CD8-positive, alpha-beta memory T cell (primary cell): ENCODE data around the gene NHLRC1. TPM values are rescaled to one million over a fixed set of nuclear protein-coding genes. Genes with fewer than 3 reads are reported as not detected.

Experiments used
- CTCF ChIA-PET: fragments of 350-600 bp; sonication (Branson Sonifier 250); formaldehyde crosslinking; loops from one replicate; lab custom pipeline; 2021; ENCODE audit warnings: antibody characterized with exemption; lab: Charles Lee
- POLR2A ChIA-PET: fragments of 350-600 bp; sonication (Branson Sonifier 250); formaldehyde crosslinking; loops from one replicate; lab custom pipeline; 2021; ENCODE audit warnings: antibody characterized with exemption; lab: Charles Lee
- DNase-seq, 5 donors: peaks; one replicate each; pipeline versions ENCODE4 v3.0.0 to v3.0.0-alpha.2; 2020 to 2022; ENCODE audit warnings: mixed read lengths in 1 of 5
- H3K27ac ChIP-seq: one replicate; pipeline ENCODE4 v1.7.0; 2013; ENCODE audit warnings: low read depth, mild to moderate bottlenecking, low read length, moderate library complexity
- H3K27me3 ChIP-seq: 2 replicates; pipeline ENCODE4 v1.7.0; 2013; ENCODE audit warnings: low read length, mild to moderate bottlenecking; ENCODE audit not compliant: insufficient read depth, poor library complexity, severe bottlenecking
- H3K36me3 ChIP-seq: 2 replicates; pipeline ENCODE4 v1.7.0; 2013; ENCODE audit warnings: mild to moderate bottlenecking, low read length, moderate library complexity; ENCODE audit not compliant: insufficient read depth
- H3K4me1 ChIP-seq: 2 replicates; pipeline ENCODE4 v1.7.0; 2013; ENCODE audit warnings: mild to moderate bottlenecking, low read length, moderate library complexity; ENCODE audit not compliant: insufficient read depth
- H3K4me3 ChIP-seq: 2 replicates; pipeline ENCODE4 v1.7.0; 2013; ENCODE audit warnings: mild to moderate bottlenecking, low read length
- H3K9me3 ChIP-seq: 2 replicates; pipeline ENCODE4 v1.7.0; 2013; ENCODE audit warnings: mild to moderate bottlenecking, low read length
- H3K27ac Mint-ChIP-seq, 8 donors: one replicate each; pipeline ENCODE4 v1.8.0; 2020 to 2021; ENCODE audit warnings: mixed read lengths in 8 of 8, mild to moderate bottlenecking in 6 of 8, inconsistent platforms in 3 of 8, moderate library complexity in 3 of 8
- H3K27me3 Mint-ChIP-seq, 2 donors: one replicate each; pipeline ENCODE4 v1.8.0; 2020 to 2021; ENCODE audit warnings: mixed read lengths in 2 of 2, mild to moderate bottlenecking in 1 of 2, moderate library complexity in 1 of 2
- H3K36me3 Mint-ChIP-seq, 3 donors: one replicate each; pipeline ENCODE4 v1.8.0; 2020 to 2021; ENCODE audit warnings: mixed read lengths in 3 of 3, inconsistent platforms in 1 of 3, mild to moderate bottlenecking in 1 of 3
- H3K4me1 Mint-ChIP-seq, 3 donors: one replicate each; pipeline ENCODE4 v1.8.0; 2020 to 2021; ENCODE audit warnings: mixed read lengths in 3 of 3, inconsistent platforms in 1 of 3, mild to moderate bottlenecking in 1 of 3
- H3K4me3 Mint-ChIP-seq, 7 donors: one replicate each; pipeline ENCODE4 v1.8.0; 2020 to 2021; ENCODE audit warnings: mixed read lengths in 7 of 7, mild to moderate bottlenecking in 6 of 7, moderate library complexity in 4 of 7, inconsistent platforms in 2 of 7
- H3K9me3 Mint-ChIP-seq, 5 donors: one replicate each; pipeline ENCODE4 v1.8.0; 2020 to 2022; ENCODE audit warnings: mixed read lengths in 5 of 5, mild to moderate bottlenecking in 3 of 5, moderate library complexity in 2 of 5, inconsistent platforms in 1 of 5
- polyA plus RNA-seq: library from polyadenylated mRNA; unstranded; fragments of 300-500 nt; fragmentation: Illumina TruSeq; gene quantifications from one replicate; pipeline ENCODE4 v1.2.3, GENCODE V29; 2021
- total RNA-seq, 2 experiments: library from RNA; stranded (reverse); gene quantifications; one replicate each; pipeline ENCODE4 v1.2.3, GENCODE V29; 2021

Gene NHLRC1
- total and polyA plus RNA-seq, 3 experiments from 2014 or later, result 0.24 to 0.81 (median 0.29) TPM

DNA sequence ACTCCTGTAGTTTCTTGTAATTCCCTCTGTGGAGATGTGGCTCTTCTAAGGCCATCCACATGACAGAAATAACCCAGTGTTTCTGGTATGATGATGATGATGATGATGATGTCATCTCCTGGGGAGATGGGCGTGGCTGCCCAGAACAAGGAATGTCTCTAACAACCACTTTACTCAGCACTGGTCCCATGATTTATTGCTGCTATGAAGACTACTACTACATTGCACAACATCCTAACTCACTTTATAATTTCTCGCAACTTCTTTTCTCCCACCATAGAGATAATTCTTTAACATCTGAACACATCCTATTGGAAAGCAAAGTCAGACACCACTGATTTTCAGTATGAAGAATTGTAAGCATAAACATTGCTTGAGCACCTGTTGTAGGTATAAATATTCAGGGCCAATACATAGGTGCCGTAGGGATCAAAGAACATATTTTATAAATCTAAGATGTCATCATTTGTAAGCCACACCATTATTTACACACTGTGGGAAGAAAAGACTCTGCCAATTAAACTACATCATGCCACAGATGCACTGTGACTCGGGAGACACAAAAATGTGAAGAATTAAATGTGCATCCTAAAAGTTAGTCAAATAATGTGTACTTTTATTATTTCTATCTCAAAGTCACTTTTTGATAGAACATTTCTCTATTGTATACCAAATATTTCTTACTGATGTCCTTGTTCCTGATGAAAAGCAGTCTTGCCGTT lies 26.0 kb upstream of the NHLRC1 start:
- Histone ChIP-seq H3K4me3 (no peak overlapping the region), H3K9me3 (no peaks in the 10 kb centered on the region), H3K4me1 (peaks cover 9% of the 10 kb centered on the region), H3K27me3 (no peaks in the 10 kb centered on the region), H3K36me3 (peaks cover 5% of the 10 kb centered on the region), H3K27ac (no peak overlapping the region)
- Mint-ChIP-seq H3K9me3 (no peaks in the 10 kb centered on the region), H3K27me3 (no peaks in the 10 kb centered on the region), H3K4me1 (peaks cover 12 to 20% (median 18%) of the 10 kb centered on the region in 3 donors), H3K27ac (no peak overlapping the region), H3K36me3 (peaks cover 17 to 41% (median 18%) of the 10 kb centered on the region in 3 donors), H3K4me3 (no peak overlapping the region)
- DNase-seq, result no peak
- CTCF ChIA-PET, result no interaction called here
- POLR2A ChIA-PET, result no interaction called here

DNA sequence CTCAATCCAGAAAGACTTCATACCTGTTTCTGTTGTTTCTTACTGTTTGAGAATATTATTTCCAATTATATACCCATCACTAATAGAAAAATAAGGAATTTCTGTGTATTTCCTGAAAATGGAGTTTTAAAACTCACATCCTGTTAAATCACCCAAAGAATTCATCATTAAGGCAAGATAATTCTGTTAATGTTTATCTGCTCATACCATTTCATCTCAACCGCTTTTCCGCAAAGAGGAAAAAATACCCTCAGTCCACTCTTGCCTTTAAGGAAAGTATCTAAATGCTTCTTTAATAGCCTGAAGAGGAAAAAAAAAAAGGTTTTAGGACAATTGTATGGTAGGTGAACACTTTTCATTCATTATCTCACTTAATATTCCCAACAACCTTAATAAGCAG lies 25.1 kb upstream of the NHLRC1 start:
- no peak for DNase-seq
- Histone ChIP-seq H3K4me3 (no peak overlapping the region), H3K27me3 (no peaks in the 10 kb centered on the region), H3K4me1 (peaks cover under 1% of the 10 kb centered on the region), H3K27ac (no peak overlapping the region), H3K36me3 (peaks cover 12% of the 10 kb centered on the region), H3K9me3 (no peaks in the 10 kb centered on the region)
- Mint-ChIP-seq H3K36me3 (peaks cover 23 to 49% (median 23%) of the 10 kb centered on the region in 3 donors), H3K4me3 (no peak overlapping the region), H3K9me3 (no peaks in the 10 kb centered on the region), H3K27ac (no peak overlapping the region), H3K4me1 (peaks cover 5 to 12% (median 10%) of the 10 kb centered on the region in 3 donors), H3K27me3 (no peaks in the 10 kb centered on the region)
- ChIA-PET POLR2A (interaction anchor here (0.7 kb wide), 1 partner anchor 354 kb away, joined by 3 read pairs; no protein-coding TSS in a partner anchor), CTCF (no interaction called here)

DNA sequence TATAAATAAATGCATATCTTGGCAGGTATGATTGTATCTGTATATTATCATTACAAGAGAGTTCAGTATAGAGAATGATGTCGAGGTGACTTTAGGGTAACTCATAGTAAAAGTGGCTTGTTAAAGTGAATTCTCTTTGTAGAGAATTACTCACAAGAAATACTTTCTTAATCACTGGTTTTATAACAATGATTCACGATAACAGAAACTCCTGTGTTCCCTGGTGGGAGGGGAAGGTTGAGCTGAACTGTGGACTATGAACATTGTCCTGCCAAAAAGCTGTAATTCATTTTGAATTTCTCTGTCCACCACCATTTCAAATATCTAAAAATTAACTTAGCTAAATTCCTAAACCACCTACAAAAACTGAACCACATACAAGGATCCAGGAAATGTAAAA lies 24.7 kb upstream of the NHLRC1 start:
- H3K36me3 Mint-ChIP-seq, result peaks cover 26 to 54% (median 28%) of the 10 kb centered on the region in 3 donors
- Histone ChIP-seq H3K27ac (no peak overlapping the region), H3K4me3 (no peak overlapping the region), H3K9me3 (no peaks in the 10 kb centered on the region), H3K36me3 (peaks cover 14% of the 10 kb centered on the region), H3K27me3 (no peaks in the 10 kb centered on the region), H3K4me1 (no peaks in the 10 kb centered on the region)
- H3K4me1 Mint-ChIP-seq, result peaks cover 3 to 8% (median 6%) of the 10 kb centered on the region in 3 donors
- H3K4me3 Mint-ChIP-seq, result no peak overlapping the region
- H3K9me3 Mint-ChIP-seq, result no peaks in the 10 kb centered on the region
- H3K27me3 Mint-ChIP-seq, result no peaks in the 10 kb centered on the region
- POLR2A ChIA-PET, result interaction anchor here (0.7 kb wide), 1 partner anchor 353 kb away, joined by 3 read pairs; no protein-coding TSS in a partner anchor
- CTCF ChIA-PET, result no interaction called here
- no peak for DNase-seq
- no peak overlapping the region for H3K27ac Mint-ChIP-seq

DNA sequence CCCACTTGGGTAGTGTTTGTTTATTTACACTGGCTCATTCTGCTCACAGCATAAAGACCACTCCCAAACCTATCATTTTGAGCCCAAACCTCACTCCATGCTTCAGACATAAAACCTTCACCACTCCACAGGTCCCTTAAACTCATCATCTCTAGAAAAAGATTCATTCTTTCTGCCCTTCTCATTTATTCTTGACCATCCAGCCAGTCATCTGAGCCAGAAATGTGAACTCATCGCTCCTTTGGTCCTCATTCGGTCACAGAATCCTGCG lies 20.0 kb upstream of the NHLRC1 start:
- no peaks in the 10 kb centered on the region for H3K4me1 Mint-ChIP-seq
- peaks cover 27 to 79% (median 30%) of the 10 kb centered on the region in 3 donors for H3K36me3 Mint-ChIP-seq
- H3K4me3 Mint-ChIP-seq, result no peak overlapping the region
- Histone ChIP-seq H3K9me3 (no peaks in the 10 kb centered on the region), H3K4me3 (no peak overlapping the region), H3K27ac (no peak overlapping the region), H3K4me1 (no peaks in the 10 kb centered on the region), H3K27me3 (no peaks in the 10 kb centered on the region), H3K36me3 (peaks cover 14% of the 10 kb centered on the region)
- peak overlapping the region in 1 of 8 donors; percentile 37 for H3K27ac Mint-ChIP-seq
- ChIA-PET POLR2A (no interaction called here), CTCF (no interaction called here)
- H3K9me3 Mint-ChIP-seq, result no peaks in the 10 kb centered on the region
- no peak for DNase-seq
- H3K27me3 Mint-ChIP-seq, result no peaks in the 10 kb centered on the region

DNA sequence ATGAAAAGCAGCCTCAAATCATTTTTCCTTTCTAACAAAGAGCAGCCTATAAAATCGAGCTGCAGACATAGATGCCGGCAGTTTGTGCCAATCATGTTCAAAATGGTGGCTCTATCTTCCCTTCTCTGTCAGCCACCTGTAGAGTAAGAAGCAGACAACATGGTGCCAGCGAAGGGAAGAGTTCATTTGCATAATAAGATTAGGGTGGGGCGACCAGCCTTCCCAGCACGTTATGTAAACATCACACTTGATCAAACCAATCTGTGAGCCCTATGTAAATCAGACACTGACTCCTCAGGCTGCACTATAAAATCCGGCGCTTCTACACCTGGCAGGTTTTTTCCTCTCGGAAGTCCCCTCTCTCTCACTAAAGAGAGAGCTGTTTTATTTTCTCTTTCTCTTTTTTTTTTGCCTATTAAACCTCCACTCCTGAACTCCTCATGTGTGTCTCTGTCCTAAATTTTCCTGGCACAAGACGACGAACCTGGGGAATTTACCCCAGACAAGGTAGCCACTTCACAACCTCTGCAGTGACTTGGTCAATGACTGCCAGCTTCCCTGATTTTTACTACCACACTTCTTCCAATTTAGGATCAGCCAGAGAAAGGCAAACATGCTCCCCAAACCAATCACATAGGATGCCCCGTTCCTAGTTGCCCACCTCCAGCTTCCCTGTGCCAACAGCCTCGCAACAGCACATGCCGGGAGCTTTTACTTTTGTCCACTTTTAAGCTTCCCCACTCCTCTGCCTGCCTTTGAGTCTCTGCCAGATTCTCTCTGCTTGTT lies 19.5 kb upstream of the NHLRC1 start:
- Mint-ChIP-seq H3K4me1 (no peaks in the 10 kb centered on the region), H3K27ac (peak overlapping the region in 2 of 8 donors; percentile 36 to 37)
- POLR2A ChIA-PET, result no interaction called here

DNA sequence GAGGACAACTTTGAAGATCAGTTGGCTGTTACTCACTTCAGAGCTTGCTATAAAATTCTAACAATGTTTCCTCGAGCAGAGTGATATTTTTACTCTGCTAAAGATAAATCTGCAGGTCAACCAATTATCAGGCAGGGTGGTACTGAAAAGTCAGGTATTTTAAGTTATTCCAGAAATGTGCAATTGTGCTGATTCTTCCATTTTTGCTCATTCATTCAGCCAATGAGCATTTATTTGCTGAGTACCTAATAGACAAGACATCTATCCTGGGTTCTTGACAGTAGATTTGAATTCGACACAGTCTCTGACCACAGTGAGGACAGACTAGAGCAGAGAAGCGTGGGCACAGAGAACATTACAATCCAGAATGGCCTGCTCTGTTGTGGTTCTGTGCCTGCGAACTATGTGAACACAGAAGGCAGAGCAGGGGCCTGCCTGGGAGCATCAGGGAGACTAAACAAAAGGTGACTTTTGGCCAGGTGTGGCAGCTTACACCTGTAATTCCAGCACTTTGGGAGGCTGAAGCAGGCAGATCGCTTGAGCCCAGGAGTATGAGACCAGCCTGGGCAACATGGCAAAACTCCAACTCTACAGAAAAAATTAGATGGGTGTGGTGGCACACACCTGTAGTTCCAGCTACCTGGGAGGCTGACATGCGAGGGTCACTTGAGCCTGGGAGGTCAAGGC lies 17.6 kb upstream of the NHLRC1 start:
- H3K4me1 Mint-ChIP-seq, result peaks cover 0 to 4% (median 3%) of the 10 kb centered on the region in 3 donors
- ChIA-PET CTCF (no interaction called here), POLR2A (no interaction called here)
- H3K4me3 Mint-ChIP-seq, result no peak overlapping the region
- H3K4me1 ChIP-seq, result no peaks in the 10 kb centered on the region
- H3K27me3 Mint-ChIP-seq, result no peaks in the 10 kb centered on the region
- peaks cover 20 to 80% (median 33%) of the 10 kb centered on the region in 3 donors for H3K36me3 Mint-ChIP-seq
- H3K27ac ChIP-seq, result no peak overlapping the region
- no peaks in the 10 kb centered on the region for H3K9me3 Mint-ChIP-seq
- H3K9me3 ChIP-seq, result no peaks in the 10 kb centered on the region
- peaks cover 11% of the 10 kb centered on the region for H3K36me3 ChIP-seq
- no peaks in the 10 kb centered on the region for H3K27me3 ChIP-seq
- H3K27ac Mint-ChIP-seq, result no peak overlapping the region
- DNase-seq, result no peak
- no peak overlapping the region for H3K4me3 ChIP-seq

More for the DNA sequence above, 19.5 kb upstream of the NHLRC1 start:
- no peak overlapping the region for H3K4me3 ChIP-seq
- H3K9me3 ChIP-seq, result no peaks in the 10 kb centered on the region
- H3K9me3 Mint-ChIP-seq, result no peaks in the 10 kb centered on the region
- no peaks in the 10 kb centered on the region for H3K27me3 Mint-ChIP-seq
- H3K36me3 ChIP-seq, result peaks cover 14% of the 10 kb centered on the region
- H3K36me3 Mint-ChIP-seq, result peaks cover 21 to 79% (median 29%) of the 10 kb centered on the region in 3 donors
- no peak for DNase-seq
- CTCF ChIA-PET, result no interaction called here
- H3K27me3 ChIP-seq, result no peaks in the 10 kb centered on the region
- no peaks in the 10 kb centered on the region for H3K4me1 ChIP-seq
- no peak overlapping the region for H3K27ac ChIP-seq
- no peak overlapping the region for H3K4me3 Mint-ChIP-seq

DNA sequence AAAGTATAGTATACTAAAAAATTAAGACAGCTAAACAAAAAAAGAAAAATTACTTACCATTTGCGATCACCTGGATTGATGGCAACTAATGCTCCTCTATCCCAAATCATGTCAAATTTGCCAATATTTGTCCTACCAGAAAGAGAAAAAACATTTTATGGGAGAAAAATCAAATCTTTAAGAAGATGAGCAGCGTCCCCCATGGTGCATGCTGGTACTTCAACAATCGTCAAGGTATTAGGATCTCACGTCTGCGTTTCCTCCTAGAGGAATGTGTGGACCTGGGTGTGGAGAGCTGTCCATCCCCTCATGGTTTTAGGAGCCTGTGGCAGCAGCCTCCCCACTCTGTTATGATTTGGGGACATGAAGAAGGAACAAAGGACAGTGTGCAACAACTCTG lies 16.4 kb upstream of the NHLRC1 start:
- ChIA-PET CTCF (interaction anchor here (1.1 kb wide), 1 partner anchor 11 kb away, joined by 3 read pairs; no protein-coding TSS in a partner anchor), POLR2A (no interaction called here)
- DNase-seq, result no peak
- peaks cover 20 to 87% (median 36%) of the 10 kb centered on the region in 3 donors for H3K36me3 Mint-ChIP-seq
- H3K27me3 Mint-ChIP-seq, result no peaks in the 10 kb centered on the region
- H3K9me3 Mint-ChIP-seq, result no peaks in the 10 kb centered on the region
- Histone ChIP-seq H3K27ac (no peak overlapping the region), H3K4me1 (no peaks in the 10 kb centered on the region), H3K9me3 (no peaks in the 10 kb centered on the region), H3K27me3 (no peaks in the 10 kb centered on the region), H3K4me3 (no peak overlapping the region), H3K36me3 (peaks cover 10% of the 10 kb centered on the region)
- no peak overlapping the region for H3K27ac Mint-ChIP-seq
- H3K4me1 Mint-ChIP-seq, result peaks cover 0 to 8% (median 4%) of the 10 kb centered on the region in 3 donors
- no peak overlapping the region for H3K4me3 Mint-ChIP-seq

DNA sequence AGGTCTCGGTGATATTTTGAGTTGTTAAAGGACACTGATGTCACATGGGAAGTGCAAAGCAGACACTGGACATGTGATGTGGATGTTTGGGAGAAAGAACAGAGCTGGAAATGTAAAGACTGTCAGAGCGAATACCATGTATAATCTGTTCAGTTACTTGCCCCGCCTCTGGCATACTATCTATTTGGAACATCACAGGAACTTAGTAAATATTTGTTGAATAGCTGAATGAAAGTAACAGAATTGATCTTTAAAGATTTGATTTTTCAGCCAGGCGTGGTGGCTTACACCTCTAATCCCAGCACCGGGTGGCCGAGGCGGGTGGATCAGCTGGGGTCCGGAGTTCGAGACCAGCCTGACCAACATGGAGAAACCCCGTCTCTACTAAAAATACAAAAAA lies 13.8 kb upstream of the NHLRC1 start:
- H3K9me3 ChIP-seq, result no peaks in the 10 kb centered on the region
- H3K27ac ChIP-seq, result no peak overlapping the region
- no peaks in the 10 kb centered on the region for H3K4me1 ChIP-seq
- peaks cover 0 to 8% (median 4%) of the 10 kb centered on the region in 3 donors for H3K4me1 Mint-ChIP-seq
- no peaks in the 10 kb centered on the region for H3K36me3 ChIP-seq
- no peak for DNase-seq
- CTCF ChIA-PET, result no interaction called here
- no peaks in the 10 kb centered on the region for H3K27me3 Mint-ChIP-seq
- no peaks in the 10 kb centered on the region for H3K27me3 ChIP-seq
- H3K4me3 Mint-ChIP-seq, result no peak overlapping the region
- no peaks in the 10 kb centered on the region for H3K9me3 Mint-ChIP-seq
- POLR2A ChIA-PET, result no interaction called here
- H3K4me3 ChIP-seq, result no peak overlapping the region
- H3K36me3 Mint-ChIP-seq, result peaks cover 3 to 83% (median 31%) of the 10 kb centered on the region in 3 donors
- peak overlapping the region in 1 of 8 donors; percentile 58 for H3K27ac Mint-ChIP-seq
